SU-DHL-6 (cell line): Measurements from ENCODE around the gene RMDN3.

ENCODE experiments used
- H2AFZ ChIP-seq: fragments of 200-600 bp; sonication (generic); 2 replicates; pipeline ENCODE4 v1.6.1; 2014; ENCODE audit warnings: low read depth, mild to moderate bottlenecking, moderate library complexity, mixed read lengths, antibody characterized with exemption, low read length; ENCODE audit not compliant: severe bottlenecking
- H3F3A ChIP-seq: fragments of 200-600 bp; shearing (Covaris generic); 2 replicates; pipeline ENCODE4 v1.6.0; 2016; ENCODE audit warnings: antibody characterized with exemption, mild to moderate bottlenecking; ENCODE audit not compliant: insufficient read depth
- H3K27ac ChIP-seq: fragments of 200-600 bp; sonication (generic); 2 replicates; pipeline ENCODE4 v1.5.1; 2016; ENCODE audit warnings: low read depth, mild to moderate bottlenecking, low read length, moderate library complexity, mixed read lengths
- H3K27me3 ChIP-seq: fragments of 200-600 bp; sonication (generic), shearing (Covaris generic); 2 replicates; pipeline ENCODE4 v1.6.0; 2014; ENCODE audit warnings: mild to moderate bottlenecking, low read length
- H3K36me3 ChIP-seq: fragments of 200-600 bp; sonication (generic); 2 replicates; pipeline ENCODE4 v1.6.1; 2014; ENCODE audit warnings: mild to moderate bottlenecking, low read length, mixed read lengths
- H3K4me2 ChIP-seq: fragments of 300-600, 200-600 bp; shearing (Covaris generic), sonication (generic); 2 replicates; pipeline ENCODE4 v1.6.0; 2014; ENCODE audit warnings: low read length, low read depth, mild to moderate bottlenecking; ENCODE audit not compliant: poor library complexity, severe bottlenecking
- H3K4me3 ChIP-seq: fragments of 200-600 bp; sonication (generic); 2 replicates; pipeline ENCODE4 v1.5.1; 2014; ENCODE audit warnings: antibody characterized with exemption, low read length, mild to moderate bottlenecking, mixed read lengths; ENCODE audit not compliant: insufficient read depth, poor library complexity, severe bottlenecking
- H3K79me2 ChIP-seq: fragments of 200-600 bp; sonication (generic); 2 replicates; pipeline ENCODE4 v1.6.1; 2014; ENCODE audit warnings: mild to moderate bottlenecking, low read length, moderate library complexity; ENCODE audit not compliant: insufficient read depth
- H3K9ac ChIP-seq: fragments of 200-600 bp; sonication (generic); 2 replicates; pipeline ENCODE4 v1.7.0; 2014; ENCODE audit warnings: mild to moderate bottlenecking, low read length
- H3K9me2 ChIP-seq: fragments of 200-600 bp; sonication (generic); replicated peaks from 2 replicates; pipeline ENCODE4 v1.6.1; 2014; ENCODE audit warnings: low read length; ENCODE audit not compliant: insufficient read depth
- H3K9me3 ChIP-seq: fragments of 200-600 bp; sonication (generic); 2 replicates; pipeline ENCODE4 v1.6.1; 2014; ENCODE audit warnings: low read length, mixed read lengths; ENCODE audit not compliant: insufficient read depth
- H4K20me1 ChIP-seq: fragments of 200-600 bp; sonication (generic); 2 replicates; pipeline ENCODE4 v1.6.1; 2014; ENCODE audit warnings: low read depth, mild to moderate bottlenecking, antibody characterized with exemption, low read length, moderate library complexity, mixed read lengths
- EZH2phosphoT487 ChIP-seq: fragments of 200-600 bp; sonication (generic), shearing (Covaris generic); conservative IDR thresholded peaks from 2 replicates; pipeline ENCODE4 v1.6.1; 2018; ENCODE audit warnings: mild to moderate bottlenecking, antibody characterized with exemption, low read length, moderate library complexity, mixed read lengths
- TF ChIP-seq, protein P1 (sequence below): fragments of 200-600 bp; sonication (generic); IDR thresholded peaks from one replicate; pipeline ENCODE4 v1.5.1; 2017; ENCODE audit warnings: antibody characterized with exemption, mild to moderate bottlenecking, low read length, moderate library complexity; ENCODE audit not compliant: insufficient read depth, poor library complexity, severe bottlenecking

Gene RMDN3

DNA sequence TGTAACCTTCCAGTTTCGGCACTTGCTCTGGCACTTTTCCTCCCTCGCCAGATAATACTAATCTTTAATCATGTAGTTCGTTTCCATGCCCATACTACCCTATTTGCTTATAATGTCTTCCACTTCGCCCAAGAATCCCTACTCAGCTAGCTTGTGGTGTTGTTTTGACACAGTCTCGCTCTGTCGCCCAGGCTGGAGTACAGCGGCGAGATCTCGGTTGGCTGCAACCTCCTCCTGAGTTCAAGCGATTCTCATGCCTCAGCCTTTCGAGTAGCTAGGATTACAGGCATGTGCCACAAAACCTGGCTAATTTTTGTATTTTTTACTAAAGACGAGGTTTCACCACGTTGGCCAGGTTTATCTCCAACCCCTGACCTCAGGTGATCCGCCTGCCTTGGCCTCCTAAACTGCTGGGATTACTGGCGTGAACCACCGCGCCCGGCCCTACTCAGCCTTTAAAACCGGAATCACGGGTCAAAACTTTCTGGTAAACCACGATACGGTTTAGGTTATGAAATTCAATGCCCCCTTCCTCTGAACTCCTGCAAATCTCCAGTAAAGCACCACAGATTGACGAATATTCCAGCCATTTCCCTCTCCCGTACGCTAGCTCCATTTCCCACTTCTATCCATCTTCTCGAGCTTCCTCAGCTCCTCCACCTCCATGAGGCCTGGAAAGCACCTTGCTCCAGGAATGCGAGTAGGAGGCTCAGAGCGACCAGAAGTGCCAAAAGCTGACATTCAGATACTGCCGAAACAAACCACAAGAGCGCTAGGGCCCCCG is 61.0 kb downstream of the RMDN3 start:
- TF ChIP-seq, protein P1, sequence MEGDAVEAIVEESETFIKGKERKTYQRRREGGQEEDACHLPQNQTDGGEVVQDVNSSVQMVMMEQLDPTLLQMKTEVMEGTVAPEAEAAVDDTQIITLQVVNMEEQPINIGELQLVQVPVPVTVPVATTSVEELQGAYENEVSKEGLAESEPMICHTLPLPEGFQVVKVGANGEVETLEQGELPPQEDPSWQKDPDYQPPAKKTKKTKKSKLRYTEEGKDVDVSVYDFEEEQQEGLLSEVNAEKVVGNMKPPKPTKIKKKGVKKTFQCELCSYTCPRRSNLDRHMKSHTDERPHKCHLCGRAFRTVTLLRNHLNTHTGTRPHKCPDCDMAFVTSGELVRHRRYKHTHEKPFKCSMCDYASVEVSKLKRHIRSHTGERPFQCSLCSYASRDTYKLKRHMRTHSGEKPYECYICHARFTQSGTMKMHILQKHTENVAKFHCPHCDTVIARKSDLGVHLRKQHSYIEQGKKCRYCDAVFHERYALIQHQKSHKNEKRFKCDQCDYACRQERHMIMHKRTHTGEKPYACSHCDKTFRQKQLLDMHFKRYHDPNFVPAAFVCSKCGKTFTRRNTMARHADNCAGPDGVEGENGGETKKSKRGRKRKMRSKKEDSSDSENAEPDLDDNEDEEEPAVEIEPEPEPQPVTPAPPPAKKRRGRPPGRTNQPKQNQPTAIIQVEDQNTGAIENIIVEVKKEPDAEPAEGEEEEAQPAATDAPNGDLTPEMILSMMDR: no peak
- no peak for TF ChIP-seq EZH2phosphoT487
- peak overlapping the region; percentile 84 for H2AFZ ChIP-seq
- no peaks in the 10 kb centered on the region for H3K27me3 ChIP-seq
- H3F3A ChIP-seq: peaks cover 15% of the 10 kb centered on the region
- H3K9ac ChIP-seq: peak overlapping the region; percentile 90
- no peaks in the 10 kb centered on the region for H3K9me3 ChIP-seq
- H3K36me3 ChIP-seq: no peaks in the 10 kb centered on the region
- peak overlapping the region; percentile 99 for H3K4me2 ChIP-seq
- no peaks in the 10 kb centered on the region for H3K9me2 ChIP-seq
- H3K4me3 ChIP-seq: peak overlapping the region; percentile 100
- peak overlapping the region; percentile 94 for H3K27ac ChIP-seq
- peaks cover 3% of the 10 kb centered on the region; the same call in 1 of the 2 replicates for H4K20me1 ChIP-seq
- H3K79me2 ChIP-seq: peaks cover 42% of the 10 kb centered on the region

DNA sequence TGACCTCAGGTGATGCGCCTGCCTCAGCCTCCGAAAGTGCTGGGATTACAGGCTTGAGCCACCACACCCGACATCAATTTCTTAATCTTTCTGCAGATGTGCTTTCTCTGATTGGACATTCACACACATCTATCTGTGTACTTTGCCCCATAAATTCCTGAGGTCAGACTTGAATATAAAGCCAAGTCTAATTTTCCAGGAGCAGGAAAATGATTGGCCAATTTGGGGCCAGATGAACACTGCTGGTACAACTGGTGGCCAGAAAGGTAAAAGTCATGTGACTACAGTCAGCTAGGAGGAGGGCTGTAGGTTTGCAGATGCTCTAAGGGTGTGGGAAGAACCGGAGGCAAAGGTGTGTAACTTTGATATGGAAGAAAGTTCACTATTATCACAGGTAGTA is 63.3 kb downstream of the RMDN3 start:
- Histone ChIP-seq H3K79me2 (peaks cover 20% of the 10 kb centered on the region), H3F3A (peaks cover 15% of the 10 kb centered on the region), H3K9me2 (no peaks in the 10 kb centered on the region), H3K27ac (no peak overlapping the region), H3K4me3 (no peak overlapping the region), H3K9ac (no peak overlapping the region), H2AFZ (no peak overlapping the region), H3K9me3 (no peaks in the 10 kb centered on the region), H4K20me1 (peaks cover 3% of the 10 kb centered on the region; the same call in 1 of the 2 replicates), H3K36me3 (no peaks in the 10 kb centered on the region), H3K4me2 (no peak overlapping the region), H3K27me3 (no peaks in the 10 kb centered on the region)
- TF ChIP-seq, protein P1: no peak
- no peak for TF ChIP-seq EZH2phosphoT487

DNA sequence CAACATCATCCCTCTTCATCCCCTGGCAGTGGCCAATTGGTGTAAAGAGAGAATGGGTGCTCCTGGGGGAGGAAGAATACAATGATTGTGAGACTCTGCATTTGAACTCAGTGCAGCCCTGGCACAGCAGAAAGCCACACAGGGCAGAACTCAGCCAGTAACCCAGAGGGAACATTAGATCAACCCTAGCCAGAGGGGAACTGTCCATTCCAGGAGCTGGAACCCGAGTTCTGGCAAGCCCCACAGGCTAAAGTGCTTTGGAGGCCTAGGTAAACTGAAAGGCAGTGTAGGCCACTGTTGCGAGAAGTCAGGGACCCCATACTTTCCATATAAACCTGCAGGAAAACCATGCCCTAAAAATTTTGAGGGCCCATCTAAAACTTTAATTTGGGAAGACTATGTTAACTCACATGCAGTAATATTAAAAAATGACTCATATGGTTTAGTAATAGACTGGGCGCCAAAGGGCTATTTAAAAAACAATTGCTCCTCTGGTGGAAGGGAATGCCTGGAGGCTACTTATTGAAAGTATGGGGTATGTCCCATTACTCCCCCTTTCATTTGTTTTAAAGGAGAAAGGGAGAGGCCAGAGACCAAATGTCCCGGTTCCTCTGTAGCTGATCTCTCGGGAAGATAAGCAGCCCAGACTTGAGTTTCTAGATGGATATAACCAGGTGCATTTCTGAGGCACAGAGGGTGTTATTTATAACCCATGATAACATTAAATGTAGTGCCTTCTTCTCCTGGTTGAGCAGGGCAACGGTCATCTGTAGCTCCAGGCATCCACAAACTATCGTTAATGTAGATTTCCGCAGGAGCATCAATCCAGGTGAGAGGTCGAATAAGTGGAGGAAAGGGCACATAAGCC is 65.9 kb downstream of the RMDN3 start:
- H3K4me3 ChIP-seq: no peak overlapping the region
- H3K27ac ChIP-seq: no peak overlapping the region
- no peak for TF ChIP-seq EZH2phosphoT487
- TF ChIP-seq, protein P1: no peak

More for the DNA sequence above, 65.9 kb downstream of the RMDN3 start:
- no peaks in the 10 kb centered on the region for H3K9me3 ChIP-seq
- H2AFZ ChIP-seq: no peak overlapping the region
- H3K36me3 ChIP-seq: no peaks in the 10 kb centered on the region
- peaks cover 9% of the 10 kb centered on the region for H3F3A ChIP-seq
- no peak overlapping the region for H3K9ac ChIP-seq
- H3K79me2 ChIP-seq: peaks cover 4% of the 10 kb centered on the region; the same call in 1 of the 2 replicates
- H4K20me1 ChIP-seq: no peaks in the 10 kb centered on the region
- H3K27me3 ChIP-seq: no peaks in the 10 kb centered on the region
- H3K9me2 ChIP-seq: no peaks in the 10 kb centered on the region
- H3K4me2 ChIP-seq: no peak overlapping the region
